CD4-positive, alpha-beta T cell (primary cell): ENCODE data around the gene VAT1L. TPM values are rescaled to one million over a fixed set of nuclear protein-coding genes. Genes with fewer than 3 reads are reported as not detected.

Source experiments
- ATAC-seq: fragments of 200-7000 bp; cut with Tn5 transposase; one replicate; pipeline ENCODE4 v1.10.0; 2022; ENCODE audit warnings: mild to moderate bottlenecking; ENCODE audit not compliant: poor library complexity
- CTCF ChIA-PET: fragments of 350-600 bp; sonication (Branson Sonifier 250); formaldehyde crosslinking; loops from one replicate; lab custom pipeline; 2021; ENCODE audit warnings: antibody characterized with exemption, inconsistent platforms; lab: Charles Lee
- POLR2A ChIA-PET: fragments of 350-600 bp; sonication (Branson Sonifier 250); formaldehyde crosslinking; loops from one replicate; lab custom pipeline; 2021; ENCODE audit warnings: antibody characterized with exemption, inconsistent platforms; lab: Charles Lee
- DNase-seq, 14 experiments: peaks; one replicate each; pipeline ENCODE4 v3.0.0-alpha.2; 2013 to 2020; ENCODE audit warnings: mixed read lengths in 2 of 14
- H3K27ac ChIP-seq, 2 donors: one replicate each; pipeline versions ENCODE4 v1.5.1 to v1.7.0; 2013; ENCODE audit warnings: low read length in 2 of 2, low read depth in 1 of 2, mild to moderate bottlenecking in 1 of 2
- H3K27me3 ChIP-seq, 2 experiments: 1 replicate in 1 of 2; 2 replicates in 1 of 2; pipeline versions ENCODE4 v1.6.1 to v1.7.0; 2013; ENCODE audit warnings: low read length in 2 of 2, control low read depth in 1 of 2, mild to moderate bottlenecking in 1 of 2, moderate library complexity in 1 of 2; ENCODE audit not compliant: insufficient read depth in 2 of 2, control insufficient read depth in 1 of 2
- H3K36me3 ChIP-seq: one replicate; pipeline ENCODE4 v1.6.1; 2013; ENCODE audit warnings: low read length, control low read depth; ENCODE audit not compliant: insufficient read depth
- H3K4me1 ChIP-seq: one replicate; pipeline ENCODE4 v1.6.1; 2013; ENCODE audit warnings: low read length, control low read depth; ENCODE audit not compliant: insufficient read depth
- H3K4me3 ChIP-seq: one replicate; pipeline ENCODE4 v1.5.1; 2013; ENCODE audit warnings: mild to moderate bottlenecking, low read length, moderate library complexity
- H3K9me3 ChIP-seq, 2 experiments: 1 replicate in 1 of 2; 2 replicates in 1 of 2; pipeline versions ENCODE4 v1.6.1 to v1.7.0; 2013; ENCODE audit warnings: low read length in 2 of 2, mild to moderate bottlenecking in 2 of 2, control low read depth in 1 of 2, moderate library complexity in 1 of 2; ENCODE audit not compliant: control insufficient read depth in 1 of 2, insufficient read depth in 1 of 2
- H3K27ac Mint-ChIP-seq: one replicate; pipeline ENCODE4 v1.8.0; 2020; ENCODE audit warnings: mixed read lengths
- H3K27me3 Mint-ChIP-seq: one replicate; pipeline ENCODE4 v1.8.0; 2021; ENCODE audit warnings: mixed read lengths
- H3K36me3 Mint-ChIP-seq: one replicate; pipeline ENCODE4 v1.8.0; 2021; ENCODE audit warnings: low read depth, mixed read lengths
- H3K4me1 Mint-ChIP-seq: one replicate; pipeline ENCODE4 v1.8.0; 2021; ENCODE audit warnings: low read depth, mixed read lengths
- H3K4me3 Mint-ChIP-seq: one replicate; pipeline ENCODE4 v1.8.0; 2020; ENCODE audit warnings: mild to moderate bottlenecking, mixed read lengths
- H3K9me3 Mint-ChIP-seq: one replicate; pipeline ENCODE4 v1.8.0; 2020; ENCODE audit warnings: mixed read lengths
- intact Hi-C, 2 experiments: fragments of 100-400 bp; cut with DNase I in 1 of 2; cut with micrococcal nuclease in 1 of 2; formaldehyde crosslinking; loops; one replicate each; pipeline versions ENCODE4 v1.15.1 to v1.9.0; 2023 to 2025; cut with DNase I, micrococcal nuclease
- total RNA-seq, 174 experiments: library from RNA in 2 of 174; stranded (reverse) in 2 of 174; gene quantifications; one replicate each; pipeline ENCODE4 v1.2.3 and lab custom pipeline; 2021 to 2026
- TF ChIP-seq, protein P1 (sequence below): fragments of 200-600 bp; IDR thresholded peaks from one replicate; pipeline ENCODE4 v1.8.0; 2022; ENCODE audit warnings: antibody characterized with exemption, mild to moderate bottlenecking

VAT1L gene
- total RNA-seq, 2 experiments from 2014 or later = not detected

DNA sequence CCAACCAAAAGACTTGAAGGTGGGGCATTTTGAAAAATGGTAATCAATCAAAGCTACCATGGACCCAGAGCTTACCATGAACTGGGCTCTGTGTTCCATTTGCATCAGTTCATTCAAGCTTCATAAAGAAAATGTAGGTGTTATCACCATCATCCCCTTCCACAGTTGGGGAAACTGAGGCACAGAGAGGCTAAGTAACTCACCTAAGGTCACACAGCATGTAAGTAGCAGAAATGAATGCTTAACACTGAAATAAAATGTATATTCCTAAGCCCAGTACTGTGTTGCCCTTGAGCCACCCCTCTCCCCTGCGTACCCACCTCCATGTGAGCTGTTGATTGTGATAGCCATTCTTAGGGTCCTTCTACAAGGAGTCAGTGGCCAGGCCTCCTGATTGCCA is 83.6 kb downstream of the VAT1L start:
- no peaks in the 10 kb centered on the region for H3K9me3 ChIP-seq
- no peak for ATAC-seq
- peaks cover 5% of the 10 kb centered on the region for H3K27me3 Mint-ChIP-seq
- no peak overlapping the region for H3K4me3 ChIP-seq
- no peaks in the 10 kb centered on the region for H3K4me1 ChIP-seq
- POLR2A ChIA-PET = no interaction called here
- peaks cover 5% of the 10 kb centered on the region for H3K4me1 Mint-ChIP-seq
- H3K27ac Mint-ChIP-seq = no peak overlapping the region
- TF ChIP-seq, protein P1, sequence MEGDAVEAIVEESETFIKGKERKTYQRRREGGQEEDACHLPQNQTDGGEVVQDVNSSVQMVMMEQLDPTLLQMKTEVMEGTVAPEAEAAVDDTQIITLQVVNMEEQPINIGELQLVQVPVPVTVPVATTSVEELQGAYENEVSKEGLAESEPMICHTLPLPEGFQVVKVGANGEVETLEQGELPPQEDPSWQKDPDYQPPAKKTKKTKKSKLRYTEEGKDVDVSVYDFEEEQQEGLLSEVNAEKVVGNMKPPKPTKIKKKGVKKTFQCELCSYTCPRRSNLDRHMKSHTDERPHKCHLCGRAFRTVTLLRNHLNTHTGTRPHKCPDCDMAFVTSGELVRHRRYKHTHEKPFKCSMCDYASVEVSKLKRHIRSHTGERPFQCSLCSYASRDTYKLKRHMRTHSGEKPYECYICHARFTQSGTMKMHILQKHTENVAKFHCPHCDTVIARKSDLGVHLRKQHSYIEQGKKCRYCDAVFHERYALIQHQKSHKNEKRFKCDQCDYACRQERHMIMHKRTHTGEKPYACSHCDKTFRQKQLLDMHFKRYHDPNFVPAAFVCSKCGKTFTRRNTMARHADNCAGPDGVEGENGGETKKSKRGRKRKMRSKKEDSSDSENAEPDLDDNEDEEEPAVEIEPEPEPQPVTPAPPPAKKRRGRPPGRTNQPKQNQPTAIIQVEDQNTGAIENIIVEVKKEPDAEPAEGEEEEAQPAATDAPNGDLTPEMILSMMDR = no peak
- no peaks in the 10 kb centered on the region for H3K36me3 ChIP-seq
- no peaks in the 10 kb centered on the region for H3K36me3 Mint-ChIP-seq
- DNase-seq = no peak
- intact Hi-C loops = no loop called here
- H3K27ac ChIP-seq = no peak overlapping the region
- no peaks in the 10 kb centered on the region for H3K9me3 Mint-ChIP-seq
- H3K27me3 ChIP-seq = no peaks in the 10 kb centered on the region
- CTCF ChIA-PET = no interaction called here
- H3K4me3 Mint-ChIP-seq = no peak overlapping the region

DNA sequence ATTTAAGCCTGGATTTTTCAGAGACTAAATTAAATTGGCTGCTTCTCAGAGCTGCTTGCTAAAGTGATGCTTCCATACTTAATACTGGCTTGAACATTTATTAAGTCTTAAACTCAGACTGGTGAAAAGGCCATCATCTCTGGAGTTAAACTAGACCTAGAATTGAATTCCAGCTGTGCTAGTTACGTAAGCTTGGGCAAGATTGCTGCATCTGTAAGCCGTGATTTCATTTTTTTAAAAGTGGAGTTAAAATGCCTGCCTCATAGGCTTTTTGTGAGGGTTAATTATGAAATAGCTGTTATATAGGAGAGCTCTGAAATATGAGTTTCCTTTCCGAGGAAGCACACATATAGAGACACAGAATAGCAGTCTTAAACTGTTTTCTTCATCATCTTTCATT is 84.7 kb downstream of the VAT1L start:
- no peak overlapping the region for H3K4me3 ChIP-seq
- TF ChIP-seq, protein P1 = no peak
- Mint-ChIP-seq H3K4me1 (peaks cover 4% of the 10 kb centered on the region), H3K4me3 (no peak overlapping the region), H3K36me3 (no peaks in the 10 kb centered on the region), H3K27ac (no peak overlapping the region), H3K27me3 (peaks cover 5% of the 10 kb centered on the region), H3K9me3 (no peaks in the 10 kb centered on the region)
- H3K4me1 ChIP-seq = no peaks in the 10 kb centered on the region
- no peaks in the 10 kb centered on the region for H3K9me3 ChIP-seq
- no peaks in the 10 kb centered on the region for H3K27me3 ChIP-seq
- POLR2A ChIA-PET = no interaction called here
- ATAC-seq (no peak), DNase-seq (no peak)
- intact Hi-C loops = no loop called here
- no peaks in the 10 kb centered on the region for H3K36me3 ChIP-seq
- CTCF ChIA-PET = no interaction called here
- no peak overlapping the region for H3K27ac ChIP-seq

- DNase-seq (no peak), ATAC-seq (no peak)
- Mint-ChIP-seq H3K27ac (no peak overlapping the region), H3K36me3 (no peaks in the 10 kb centered on the region), H3K27me3 (peaks cover 5% of the 10 kb centered on the region), H3K4me1 (no peaks in the 10 kb centered on the region), H3K9me3 (no peaks in the 10 kb centered on the region), H3K4me3 (no peak overlapping the region)
- H3K9me3 ChIP-seq = no peaks in the 10 kb centered on the region
- no peaks in the 10 kb centered on the region for H3K4me1 ChIP-seq
- no peaks in the 10 kb centered on the region for H3K36me3 ChIP-seq
- ChIA-PET POLR2A (no interaction called here), CTCF (no interaction called here)
- TF ChIP-seq, protein P1 = no peak
- peaks cover 0 to 2% of the 10 kb centered on the region in 2 experiments for H3K27me3 ChIP-seq
- no peak overlapping the region for H3K4me3 ChIP-seq
- intact Hi-C loops = no loop called here
- no peak overlapping the region for H3K27ac ChIP-seq
These were observed 86.0 kb downstream of the VAT1L start for GRCh38 chr16:77874347-77874746.
